A673 (cell line): ENCODE measurements around the gene FAM228B. TPM values are rescaled to one million over a fixed set of nuclear protein-coding genes. Genes with fewer than 3 reads are reported as not detected.
"Not testable (repeated sequence)": the region's sequence is repeated elsewhere in the genome, so short reads cannot be mapped to it uniquely, and the experiment has no call there.

Experiments
- BruUV-seq: library from RNA; stranded (reverse); fragments of 400-500 nt; replicated peaks from 2 replicates; lab custom pipeline; 2021; lab: Mats Ljungman, UMichigan
- CTCF ChIA-PET: fragments of 300-600 bp; sonication (Branson Sonifier 250); formaldehyde crosslinking; loops from one replicate; lab custom pipeline; 2022; ENCODE audit warnings: antibody characterized with exemption; lab: Charles Lee
- POLR2A ChIA-PET: fragments of 300-600 bp; sonication (Branson Sonifier 250); formaldehyde crosslinking; loops from one replicate; lab custom pipeline; 2022; ENCODE audit warnings: antibody characterized with exemption; ENCODE audit not compliant: low non-redundant PET; lab: Charles Lee
- DNase-seq: peaks from one replicate; pipeline ENCODE4 v3.0.0-alpha.2; 2015; ENCODE audit warnings: low spot score
- H3K27ac ChIP-seq: fragments of 200-600 bp; sonication (generic); 2 replicates; pipeline ENCODE4 v1.5.1; 2016; ENCODE audit warnings: mixed run types, low read depth, mild to moderate bottlenecking, mixed read lengths, antibody characterized with exemption, low read length; ENCODE audit not compliant: poor library complexity, severe bottlenecking
- H3K27me3 ChIP-seq: fragments of 200-600 bp; sonication (generic); replicated peaks from 2 replicates; pipeline ENCODE4 v1.6.1; 2017; ENCODE audit warnings: mixed run types, low read depth, mild to moderate bottlenecking, mixed read lengths, antibody characterized with exemption, low read length; ENCODE audit not compliant: insufficient read depth, poor library complexity
- H3K36me3 ChIP-seq: fragments of 200-600 bp; sonication (generic); 2 replicates; pipeline ENCODE4 v1.6.1; 2016; ENCODE audit warnings: mixed run types, mild to moderate bottlenecking, mixed read lengths, antibody characterized with exemption, low read length; ENCODE audit not compliant: insufficient read depth, poor library complexity, severe bottlenecking
- H3K4me1 ChIP-seq: fragments of 200-600 bp; sonication (generic); 2 replicates; pipeline ENCODE4 v1.6.1; 2017; ENCODE audit warnings: mixed run types, mild to moderate bottlenecking, mixed read lengths, antibody characterized with exemption, low read length; ENCODE audit not compliant: insufficient read depth, poor library complexity, severe bottlenecking
- H3K4me3 ChIP-seq: fragments of 200-600 bp; sonication (generic); 2 replicates; pipeline ENCODE4 v1.5.1; 2016; ENCODE audit warnings: low read depth, mixed run types, mild to moderate bottlenecking, mixed read lengths, low read length; ENCODE audit not compliant: poor library complexity, severe bottlenecking
- H3K9me3 ChIP-seq: fragments of 200-600 bp; sonication (generic); 2 replicates; pipeline ENCODE4 v1.6.1; 2016; ENCODE audit warnings: mixed run types, low read depth, mild to moderate bottlenecking, mixed read lengths, antibody characterized with exemption, low read length; ENCODE audit not compliant: poor library complexity, severe bottlenecking
- EZH2 ChIP-seq: fragments of 200-600 bp; sonication (generic); IDR thresholded peaks from 2 replicates; pipeline ENCODE4 v1.6.1; 2017; ENCODE audit warnings: borderline replicate concordance, low read depth, mild to moderate bottlenecking, mixed read lengths, antibody characterized with exemption, low read length; ENCODE audit not compliant: poor library complexity, severe bottlenecking
- intact Hi-C: fragments of 100-400 bp; cut with micrococcal nuclease; formaldehyde crosslinking; loops from one replicate; pipeline ENCODE4 v1.10.0; 2022; ENCODE audit not compliant: unreplicated experiment
- total RNA-seq: library from RNA; stranded (reverse); gene quantifications from 2 replicates; pipeline ENCODE4 v1.2.3, GENCODE V29; 2021
- TF ChIP-seq, protein P1 (sequence below): fragments of 300-800, 200-600 bp; sonication (generic); conservative IDR thresholded peaks from 2 replicates; pipeline ENCODE4 v1.5.1; 2017; ENCODE audit warnings: low read depth, mild to moderate bottlenecking, antibody characterized with exemption, low read length, moderate library complexity, mixed read lengths

Gene FAM228B
- total RNA-seq, 1 experiment from 2014 or later = 6.8 TPM

DNA sequence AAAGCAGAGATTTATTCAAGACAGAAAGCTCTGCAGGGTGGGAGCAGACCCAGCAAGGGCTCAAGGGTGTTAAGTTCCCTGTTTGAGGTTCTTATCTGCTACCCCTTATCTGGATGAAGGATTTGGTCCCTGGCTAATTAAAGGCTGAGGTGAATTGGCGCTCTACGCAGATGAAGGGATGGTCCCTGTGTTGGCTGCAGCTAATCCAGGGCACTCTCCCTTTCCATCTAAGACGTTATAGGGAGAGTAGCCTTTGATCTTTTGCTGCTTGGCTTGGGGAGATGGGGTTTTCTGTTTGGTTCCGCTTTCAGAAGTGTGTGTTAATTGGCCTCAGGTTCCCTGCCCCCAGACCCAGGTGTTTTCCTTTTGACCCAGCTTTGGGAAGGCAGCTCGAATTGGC is 68.6 kb downstream of the FAM228B start:
- TF ChIP-seq, protein P1, sequence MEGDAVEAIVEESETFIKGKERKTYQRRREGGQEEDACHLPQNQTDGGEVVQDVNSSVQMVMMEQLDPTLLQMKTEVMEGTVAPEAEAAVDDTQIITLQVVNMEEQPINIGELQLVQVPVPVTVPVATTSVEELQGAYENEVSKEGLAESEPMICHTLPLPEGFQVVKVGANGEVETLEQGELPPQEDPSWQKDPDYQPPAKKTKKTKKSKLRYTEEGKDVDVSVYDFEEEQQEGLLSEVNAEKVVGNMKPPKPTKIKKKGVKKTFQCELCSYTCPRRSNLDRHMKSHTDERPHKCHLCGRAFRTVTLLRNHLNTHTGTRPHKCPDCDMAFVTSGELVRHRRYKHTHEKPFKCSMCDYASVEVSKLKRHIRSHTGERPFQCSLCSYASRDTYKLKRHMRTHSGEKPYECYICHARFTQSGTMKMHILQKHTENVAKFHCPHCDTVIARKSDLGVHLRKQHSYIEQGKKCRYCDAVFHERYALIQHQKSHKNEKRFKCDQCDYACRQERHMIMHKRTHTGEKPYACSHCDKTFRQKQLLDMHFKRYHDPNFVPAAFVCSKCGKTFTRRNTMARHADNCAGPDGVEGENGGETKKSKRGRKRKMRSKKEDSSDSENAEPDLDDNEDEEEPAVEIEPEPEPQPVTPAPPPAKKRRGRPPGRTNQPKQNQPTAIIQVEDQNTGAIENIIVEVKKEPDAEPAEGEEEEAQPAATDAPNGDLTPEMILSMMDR = no peak
- no peak for TF ChIP-seq EZH2
- intact Hi-C loops = no loop called here
- Histone ChIP-seq H3K36me3 (no peaks in the 10 kb centered on the region), H3K27ac (no peak overlapping the region), H3K4me3 (no peak overlapping the region), H3K4me1 (no peaks in the 10 kb centered on the region), H3K27me3 (no peaks in the 10 kb centered on the region), H3K9me3 (no peaks in the 10 kb centered on the region)
- BruUV-seq = no TSS peak
- POLR2A ChIA-PET = no interaction called here
- CTCF ChIA-PET = no interaction called here
- no peak for DNase-seq

DNA sequence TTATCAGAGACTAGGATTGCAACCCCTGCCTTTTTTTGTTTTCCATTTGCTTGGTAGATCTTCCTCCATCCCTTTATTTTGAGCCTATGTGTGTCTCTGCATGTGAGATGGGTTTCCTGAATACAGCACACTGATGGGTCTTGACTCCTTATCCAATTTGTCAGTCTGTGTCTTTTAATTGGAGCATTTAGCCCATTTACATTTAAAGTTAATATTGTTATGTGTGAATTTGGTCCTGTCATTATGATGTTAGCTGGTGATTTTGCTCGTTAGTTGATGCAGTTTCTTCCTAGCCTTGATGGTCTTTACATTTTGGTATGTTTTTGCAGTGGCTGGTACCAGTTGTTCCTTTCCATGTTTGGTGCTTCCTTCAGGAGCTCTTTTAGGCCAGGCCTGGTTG is 73.9 kb downstream of the FAM228B start:
- H3K27me3 ChIP-seq, H3K36me3 ChIP-seq, H3K4me3 ChIP-seq, intact Hi-C loops, H3K9me3 ChIP-seq, DNase-seq, BruUV-seq, CTCF ChIA-PET, H3K4me1 ChIP-seq, POLR2A ChIA-PET, H3K27ac ChIP-seq: not testable (repeated sequence)

DNA sequence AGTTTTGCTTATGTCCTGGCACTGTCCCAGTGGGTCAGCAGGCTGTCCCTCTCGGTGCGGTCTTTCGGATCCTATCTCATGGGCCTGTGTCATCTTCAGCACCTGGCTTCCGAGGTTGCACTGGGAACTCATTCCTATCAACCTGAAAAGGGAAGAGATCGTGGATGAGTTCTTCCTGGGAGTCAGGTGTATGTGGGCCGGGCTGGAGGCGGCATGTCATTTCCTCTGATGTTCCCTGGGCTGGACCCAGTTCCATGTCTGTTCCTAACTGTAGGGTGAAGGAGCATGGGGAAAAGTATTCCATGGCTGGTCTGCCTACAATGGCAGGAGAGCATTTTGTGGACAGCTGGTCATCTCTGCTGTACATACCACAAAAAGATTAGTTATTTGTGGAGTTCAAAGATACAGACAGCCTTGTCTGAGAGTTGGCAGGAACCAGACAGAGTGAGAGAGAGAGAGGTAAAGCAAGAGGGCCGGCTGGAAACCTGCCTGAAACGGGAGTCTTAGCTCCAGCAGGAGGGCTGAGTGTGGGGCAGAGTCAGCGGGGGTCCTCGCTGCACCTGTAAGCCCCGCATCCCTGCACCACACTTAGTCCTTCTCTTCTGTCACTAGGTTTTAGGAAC is 76.8 kb downstream of the FAM228B start:
- H3K27me3 ChIP-seq = no peaks in the 10 kb centered on the region
- no peak overlapping the region for H3K27ac ChIP-seq
- ChIA-PET POLR2A (no interaction called here), CTCF (no interaction called here)
- no peaks in the 10 kb centered on the region for H3K4me1 ChIP-seq
- TF ChIP-seq, protein P1 = no peak
- TF ChIP-seq EZH2 = no peak
- no peak overlapping the region for H3K4me3 ChIP-seq
- DNase-seq = no peak
- no peaks in the 10 kb centered on the region for H3K9me3 ChIP-seq
- H3K36me3 ChIP-seq = no peaks in the 10 kb centered on the region
- no TSS peak for BruUV-seq
- intact Hi-C loops = no loop called here

DNA sequence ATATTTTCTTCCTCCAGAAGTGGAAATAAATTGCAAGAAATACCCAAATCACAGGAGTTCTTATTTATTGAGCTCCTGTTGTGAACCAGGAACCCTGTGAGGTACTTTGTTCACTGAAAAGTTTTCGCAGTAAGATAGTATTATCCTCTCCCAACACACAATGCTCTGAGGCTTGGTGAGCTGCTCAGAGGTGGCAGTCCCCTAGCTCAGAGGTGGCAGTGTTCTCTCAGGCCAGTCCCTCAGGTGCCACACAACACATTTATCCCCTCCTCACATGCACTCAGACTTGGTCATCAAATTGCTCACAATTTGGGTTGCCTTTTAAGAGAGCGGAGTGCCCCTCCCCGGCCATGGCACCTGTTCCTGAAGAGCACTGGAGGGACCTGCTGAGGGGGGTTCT is 77.5 kb downstream of the FAM228B start:
- Histone ChIP-seq H3K36me3 (no peaks in the 10 kb centered on the region), H3K9me3 (no peaks in the 10 kb centered on the region), H3K27me3 (no peaks in the 10 kb centered on the region), H3K4me3 (no peak overlapping the region), H3K27ac (no peak overlapping the region), H3K4me1 (no peaks in the 10 kb centered on the region)
- DNase-seq = no peak
- TF ChIP-seq EZH2 = no peak
- TF ChIP-seq, protein P1 = no peak
- no TSS peak for BruUV-seq
- ChIA-PET CTCF (no interaction called here), POLR2A (no interaction called here)
- intact Hi-C loops = no loop called here
